NAMALWA (cell line): ENCODE results near the gene TMPRSS6.

Experiments
- DNase-seq: peaks from one replicate; pipeline ENCODE4 v3.0.0-alpha.2; 2015; ENCODE audit warnings: low spot score

The TMPRSS6 gene

DNA sequence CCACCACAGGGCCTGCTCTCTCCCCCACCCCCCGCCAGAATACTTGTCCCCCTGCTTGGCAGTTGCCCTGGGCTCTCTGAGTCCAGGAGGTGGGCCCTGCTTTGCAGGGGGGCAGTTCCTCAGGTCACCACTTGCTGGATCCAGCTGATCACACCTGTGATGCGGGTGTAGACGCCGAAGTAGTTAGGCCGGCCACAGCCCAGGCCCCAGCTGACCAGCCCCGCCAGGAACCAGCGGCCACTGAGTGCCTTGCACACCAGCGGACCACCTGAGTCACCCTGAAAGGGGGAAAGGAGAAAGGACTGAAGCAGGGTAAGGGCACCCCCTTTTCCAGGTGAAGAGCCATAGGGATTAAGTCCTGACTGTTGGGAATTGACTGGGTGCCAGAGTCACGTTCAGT lies 43.6 kb downstream of the TMPRSS6 start:
- no peak for DNase-seq

DNA sequence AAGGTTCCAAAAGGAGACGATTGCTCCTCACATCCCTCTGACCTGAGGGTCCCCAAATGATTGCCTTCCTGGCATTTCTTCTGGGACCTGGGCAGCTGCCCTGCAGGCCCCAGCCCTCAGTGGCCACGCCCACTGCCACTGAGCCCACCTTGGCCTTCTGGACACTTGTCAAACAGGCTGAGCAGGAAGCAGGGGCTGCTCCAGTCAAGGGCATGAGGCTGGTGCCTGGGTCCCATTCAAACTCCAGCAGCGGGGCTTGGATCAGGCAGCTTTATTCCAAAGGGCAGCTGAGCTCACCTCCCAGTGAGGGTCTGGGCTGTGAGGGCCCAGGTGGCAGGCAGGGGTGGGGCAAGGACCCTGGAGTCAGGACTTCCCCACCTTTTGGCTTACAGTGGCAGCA lies 44.3 kb downstream of the TMPRSS6 start:
- no peak for DNase-seq

DNA sequence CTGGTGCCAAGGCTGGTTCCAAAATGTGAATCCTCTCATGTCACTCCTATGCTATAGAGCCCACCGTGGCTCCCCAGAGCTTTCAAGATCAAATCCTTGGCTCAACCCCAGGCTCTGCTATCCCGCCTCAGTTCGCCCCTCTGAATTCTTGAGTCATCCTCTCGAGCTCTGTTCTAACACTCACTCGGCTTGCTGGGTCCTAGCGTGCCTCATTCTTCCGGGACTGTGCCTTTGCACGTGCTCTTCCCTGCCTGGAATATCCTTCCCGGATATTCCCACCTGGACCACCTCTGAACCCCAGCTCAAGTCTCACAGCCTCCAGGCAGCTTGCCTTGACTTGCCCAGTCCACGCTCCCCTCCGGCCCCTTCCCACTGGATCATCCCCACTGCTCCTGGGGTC lies 45.0 kb downstream of the TMPRSS6 start:
- no peak for DNase-seq

DNA sequence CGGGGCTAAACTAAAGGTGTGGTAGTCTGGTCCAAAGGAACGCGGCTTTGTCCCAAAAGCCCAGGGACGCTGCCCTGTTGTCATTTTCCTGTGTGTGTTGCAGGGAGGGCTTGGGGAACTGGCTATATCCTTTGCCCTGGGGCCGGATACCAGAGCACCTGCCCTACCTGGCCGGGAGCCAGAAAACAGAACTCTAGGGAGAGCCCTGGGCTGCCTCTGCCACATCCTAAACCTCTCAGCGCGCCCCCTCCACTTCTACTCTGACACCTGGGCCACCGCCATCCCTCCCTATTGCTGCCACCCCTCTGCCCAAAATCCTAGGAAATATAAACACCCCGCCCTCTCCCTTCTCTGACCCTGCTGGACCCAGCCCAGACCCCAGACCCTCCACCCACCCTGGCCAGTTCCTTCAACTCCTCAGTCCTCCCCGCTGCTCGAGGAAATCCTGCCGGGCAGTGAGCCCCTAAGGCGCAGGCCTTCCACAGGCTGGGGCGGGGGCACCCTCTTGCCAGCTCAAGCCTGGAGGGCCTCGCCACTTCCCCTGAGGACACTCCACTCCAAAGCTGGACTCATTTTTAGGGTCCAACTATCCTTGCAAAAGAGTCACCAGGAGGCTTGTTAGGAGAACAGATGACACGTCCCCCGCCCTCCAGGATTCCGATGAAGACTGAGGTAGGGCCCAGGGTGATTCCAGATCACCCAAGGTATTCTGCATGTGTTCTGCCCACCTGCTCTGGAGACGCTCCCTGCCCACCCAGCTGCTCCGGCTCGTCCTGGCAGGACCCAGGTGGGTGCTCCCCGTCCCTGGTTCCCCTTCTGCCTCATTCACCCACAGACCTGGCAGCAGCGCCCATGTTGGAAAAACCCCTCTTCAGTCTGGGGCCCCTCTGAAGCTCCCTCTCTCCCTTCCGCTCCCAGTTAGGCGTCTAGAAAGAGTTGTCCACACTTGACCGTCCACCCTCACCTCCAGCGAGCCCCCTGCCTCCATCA lies 45.8 kb downstream of the TMPRSS6 start:
- DNase-seq, result no peak

DNA sequence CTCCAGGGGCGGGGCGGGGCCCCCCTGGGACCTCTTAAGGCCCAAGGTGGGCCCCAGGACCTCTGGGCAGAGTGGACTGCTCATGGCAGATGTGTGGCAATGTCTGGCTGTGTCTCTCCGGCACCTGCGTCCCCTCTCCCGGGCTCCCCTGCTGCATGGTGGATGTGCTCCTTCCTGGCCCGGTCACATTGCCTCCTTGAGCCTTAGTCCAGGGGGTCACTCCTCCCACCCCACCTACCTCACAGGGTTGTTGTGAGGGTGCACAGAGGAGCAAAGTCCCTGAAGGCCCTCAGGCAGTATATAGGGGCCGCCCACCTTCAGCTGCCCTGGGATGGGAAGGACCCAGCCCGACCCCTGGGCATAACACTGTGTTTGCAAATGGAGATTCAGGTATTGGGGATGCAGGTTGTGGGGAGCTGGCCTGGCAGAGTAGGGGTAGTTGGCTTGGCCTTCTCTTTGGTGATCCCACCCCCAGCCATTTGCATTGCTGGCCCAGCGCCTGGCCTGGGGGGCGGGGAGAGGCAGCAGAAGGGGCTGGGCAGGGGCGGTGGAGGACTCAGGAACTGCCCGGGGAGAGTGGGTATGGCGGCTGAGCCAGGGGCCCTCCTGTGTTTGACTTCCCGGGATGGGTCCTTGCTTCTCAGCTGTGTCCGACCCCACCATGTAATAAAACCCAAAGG lies 46.7 kb downstream of the TMPRSS6 start:
- DNase-seq, result no peak

DNA sequence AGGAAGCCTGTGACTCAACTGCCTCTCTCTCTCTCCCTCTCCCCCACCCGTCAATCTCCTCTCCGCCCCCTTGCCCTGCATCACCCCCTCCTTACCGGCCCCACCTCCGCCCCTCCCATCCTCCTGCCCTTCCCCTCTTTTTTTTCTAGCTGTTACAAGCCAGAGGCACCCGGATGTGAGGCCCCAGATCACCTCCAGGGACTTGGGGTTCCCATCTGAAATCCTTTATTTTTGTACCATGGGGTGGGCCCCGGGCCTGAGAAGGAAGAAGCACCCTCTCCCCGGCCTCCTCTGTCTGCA lies 47.2 kb downstream of the TMPRSS6 start:
- no peak for DNase-seq

DNA sequence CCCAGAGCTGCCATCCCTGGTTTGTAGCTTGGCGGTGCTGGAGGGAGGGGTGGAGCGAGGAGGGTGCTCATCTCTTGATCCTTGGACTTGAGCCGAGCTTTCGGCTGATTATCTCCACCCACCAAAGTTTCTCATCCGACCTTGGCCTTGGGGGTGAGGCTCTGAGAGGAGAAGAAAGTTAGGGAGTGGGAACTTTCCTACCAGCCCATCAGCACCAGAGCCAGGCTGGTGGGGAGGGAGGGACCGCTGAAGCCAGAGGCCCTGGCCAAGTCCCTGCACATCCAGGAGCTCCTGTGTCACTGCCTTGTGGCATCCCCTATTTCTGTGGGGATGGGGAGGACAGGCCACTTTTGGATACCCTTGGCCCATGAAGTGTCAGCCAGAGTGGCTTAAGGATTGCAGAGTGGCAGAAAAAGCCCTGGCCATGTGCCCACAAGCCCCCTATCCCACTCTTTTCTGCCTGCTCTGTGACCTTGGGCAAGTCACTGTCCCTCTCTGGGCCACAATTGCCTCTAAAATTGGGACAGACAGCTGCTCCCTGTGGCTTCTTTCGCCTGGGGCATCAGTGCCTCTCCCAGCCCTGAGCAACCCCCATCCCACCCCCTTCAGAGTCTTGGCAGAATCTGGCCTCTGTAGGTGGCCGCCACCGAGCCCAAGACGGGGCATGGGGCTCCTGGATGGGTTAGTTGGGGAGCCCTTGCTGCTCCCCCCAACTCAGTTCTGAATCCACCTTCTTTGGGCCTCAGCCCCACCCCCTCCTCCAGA lies 47.7 kb downstream of the TMPRSS6 start:
- no peak for DNase-seq

DNA sequence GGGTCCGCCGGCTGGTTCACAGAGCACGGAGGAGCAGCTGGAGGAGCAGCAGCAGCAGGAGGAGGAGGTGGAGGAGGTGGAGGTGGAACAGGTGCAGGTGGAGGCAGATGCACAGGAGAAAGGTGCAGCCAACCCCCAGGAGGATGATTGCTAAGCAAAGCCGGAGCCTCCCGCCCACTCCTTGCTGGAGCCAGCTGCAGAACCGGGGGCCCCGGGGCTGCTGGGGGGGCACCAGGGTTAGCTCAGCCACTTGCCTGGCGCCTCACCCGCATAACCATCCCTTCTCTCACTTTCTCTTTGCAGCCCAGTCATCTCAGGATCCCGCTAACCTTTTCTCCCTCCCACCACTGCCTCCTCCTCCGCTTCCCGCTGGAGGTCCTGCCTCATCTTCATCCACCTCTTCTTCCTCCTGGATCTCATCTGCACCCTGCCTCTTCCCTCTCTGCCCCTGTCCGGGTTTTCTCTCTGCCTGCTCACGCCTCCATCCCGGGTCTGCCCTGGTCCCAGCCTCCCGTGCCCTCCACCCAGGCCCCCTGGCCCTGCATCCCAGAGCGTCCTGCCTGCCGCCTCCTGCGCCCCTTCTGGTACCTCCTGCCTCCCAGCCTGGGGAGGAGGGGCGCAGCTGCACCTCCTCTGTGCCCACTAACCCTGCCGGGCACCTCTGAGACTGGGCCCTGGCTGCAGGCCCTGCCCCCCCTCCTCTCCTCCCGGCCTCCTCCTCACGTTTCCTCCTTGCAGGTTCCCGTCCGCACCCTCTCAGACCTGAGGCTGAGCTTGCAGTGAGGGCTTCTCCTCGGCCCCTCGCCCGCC lies 48.5 kb downstream of the TMPRSS6 start:
- no peak for DNase-seq

DNA sequence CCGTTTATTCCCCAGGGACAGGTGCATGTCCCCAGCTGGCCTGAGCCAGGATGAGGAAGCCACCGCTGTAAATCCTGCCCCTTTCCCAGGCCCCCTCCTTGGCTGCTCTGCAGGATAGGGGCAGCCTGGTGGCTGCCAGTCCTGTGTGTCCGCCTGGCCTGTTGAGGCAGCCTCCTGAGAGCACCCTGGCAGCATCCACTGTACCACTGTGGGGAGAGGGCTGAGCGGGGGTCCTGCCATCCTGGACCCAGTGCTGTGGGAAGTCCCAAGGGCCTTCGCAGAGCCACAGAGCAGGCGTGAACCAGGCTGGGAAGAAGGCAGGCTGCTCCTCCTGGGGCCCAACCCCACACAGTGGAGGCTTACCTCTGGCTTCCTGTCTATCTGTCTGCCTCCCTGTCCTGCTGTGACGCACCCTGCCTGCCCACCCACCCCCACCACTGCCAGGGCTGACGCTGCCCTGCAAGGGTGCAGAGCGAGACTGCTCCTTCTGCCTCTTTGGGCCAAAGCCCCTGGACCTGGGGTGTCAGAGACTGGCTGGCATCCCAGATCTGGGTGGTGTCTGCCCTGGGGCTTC lies 49.5 kb downstream of the TMPRSS6 start:
- DNase-seq, result no peak

DNA sequence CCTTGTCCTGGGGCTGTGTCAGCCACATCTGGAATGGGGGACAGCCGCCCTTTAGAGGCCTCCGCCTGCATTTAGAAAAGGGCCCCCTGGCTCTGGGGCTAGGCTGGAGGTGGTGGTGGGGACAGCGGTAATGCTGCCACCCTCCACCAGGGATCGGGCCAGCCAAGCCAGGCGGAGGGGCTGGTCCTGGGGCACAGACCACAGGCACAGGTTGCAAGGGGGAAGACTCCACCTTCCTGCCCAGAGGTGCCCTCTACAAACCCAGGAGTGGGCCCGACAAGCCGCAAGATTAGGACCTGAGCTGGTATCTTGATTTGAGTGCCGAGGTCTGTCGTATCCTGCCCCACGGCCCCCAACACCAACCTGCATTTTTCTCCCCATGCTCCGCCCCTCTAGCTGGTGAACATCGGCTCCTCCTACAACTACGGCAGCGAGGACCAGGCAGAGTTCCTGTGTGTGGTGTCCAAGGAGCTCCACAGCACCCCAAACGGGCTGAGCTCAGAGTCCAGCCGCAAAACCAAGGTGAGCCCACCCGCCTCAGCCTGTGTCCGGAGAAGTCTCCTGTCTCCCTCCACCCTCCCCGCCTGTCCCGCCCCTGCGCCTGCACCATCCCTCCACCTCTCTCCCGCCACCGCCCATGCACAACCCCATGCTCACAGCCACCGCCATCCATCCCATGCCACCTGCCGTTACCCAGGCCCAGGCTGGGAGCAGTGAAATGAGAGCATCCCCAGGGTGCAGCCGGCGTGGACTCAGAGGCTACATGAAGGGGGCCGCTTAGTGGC lies 50.4 kb downstream of the TMPRSS6 start:
- no peak for DNase-seq

DNA sequence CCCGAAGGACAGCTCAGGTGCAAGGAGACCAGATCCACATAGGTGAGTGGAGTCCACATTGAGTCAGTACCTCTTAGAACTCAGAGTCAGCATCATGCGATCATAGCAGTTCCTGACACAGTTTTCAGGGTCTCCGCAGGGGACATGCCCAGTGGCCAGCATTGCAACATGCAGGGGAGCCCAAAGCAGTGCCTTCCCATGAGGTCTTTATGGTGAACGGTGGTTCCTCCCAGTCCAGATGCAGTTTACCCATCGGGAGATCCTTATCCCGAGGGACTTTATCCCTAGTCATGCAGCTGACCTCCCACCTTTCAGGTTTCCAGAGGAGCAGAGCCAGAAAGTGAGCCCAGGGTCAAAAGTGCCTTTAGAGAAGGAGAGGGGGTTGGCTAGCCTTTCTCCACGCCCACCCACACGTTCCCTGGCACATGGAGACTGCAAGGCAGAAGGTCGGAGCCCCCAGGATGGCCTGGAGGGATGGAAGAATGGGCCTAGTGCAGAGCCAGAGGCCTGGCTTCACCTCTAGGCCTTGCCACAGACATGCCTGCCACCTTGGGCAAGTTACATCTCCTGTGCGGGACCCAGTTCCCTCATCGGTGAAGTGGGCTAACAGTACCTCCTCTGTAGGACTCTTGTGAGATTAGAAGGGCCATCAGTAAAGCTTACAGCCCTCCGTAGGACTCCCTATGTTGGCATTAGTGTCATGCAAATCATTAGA lies 51.6 kb downstream of the TMPRSS6 start:
- DNase-seq, result no peak

DNA sequence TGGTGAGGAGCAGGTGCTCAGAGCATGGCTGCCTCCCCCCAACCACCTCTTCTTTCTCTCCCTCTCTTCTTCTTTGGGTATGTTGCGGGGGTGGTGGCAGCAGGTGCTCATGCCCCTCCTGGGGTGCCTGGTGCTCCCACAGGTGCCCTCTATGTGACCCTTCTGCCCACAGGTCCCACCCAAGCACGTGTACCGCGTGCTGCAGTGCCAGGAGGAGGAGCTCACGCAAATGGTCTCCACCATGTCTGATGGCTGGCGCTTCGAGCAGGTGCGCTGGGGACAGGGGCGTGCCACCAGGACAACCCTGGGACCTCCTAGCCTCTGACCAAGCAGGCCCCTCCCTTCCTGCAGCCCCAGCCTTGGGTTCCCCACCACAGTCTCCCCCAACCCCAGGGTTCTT lies 52.3 kb downstream of the TMPRSS6 start:
- no peak for DNase-seq

DNA sequence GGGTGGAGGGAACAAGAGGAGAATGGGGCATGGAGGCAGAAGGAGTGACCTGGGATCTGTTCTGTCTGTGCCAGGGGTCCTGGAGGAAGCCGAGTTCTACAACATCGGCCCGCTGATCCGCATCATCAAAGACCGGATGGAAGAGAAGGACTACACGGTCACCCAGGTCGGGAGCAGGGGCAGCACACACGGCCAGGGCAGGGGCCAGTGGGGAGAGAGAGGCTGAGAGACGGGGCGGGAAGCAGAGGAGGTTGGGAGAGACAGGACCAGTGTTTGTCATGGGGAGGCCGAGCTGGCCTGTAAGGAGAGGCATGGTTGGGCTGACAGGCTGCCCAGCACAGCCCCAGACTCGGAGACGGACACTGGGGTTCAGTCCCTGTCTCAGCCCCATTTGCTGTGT lies 53.3 kb downstream of the TMPRSS6 start:
- DNase-seq, result no peak

DNA sequence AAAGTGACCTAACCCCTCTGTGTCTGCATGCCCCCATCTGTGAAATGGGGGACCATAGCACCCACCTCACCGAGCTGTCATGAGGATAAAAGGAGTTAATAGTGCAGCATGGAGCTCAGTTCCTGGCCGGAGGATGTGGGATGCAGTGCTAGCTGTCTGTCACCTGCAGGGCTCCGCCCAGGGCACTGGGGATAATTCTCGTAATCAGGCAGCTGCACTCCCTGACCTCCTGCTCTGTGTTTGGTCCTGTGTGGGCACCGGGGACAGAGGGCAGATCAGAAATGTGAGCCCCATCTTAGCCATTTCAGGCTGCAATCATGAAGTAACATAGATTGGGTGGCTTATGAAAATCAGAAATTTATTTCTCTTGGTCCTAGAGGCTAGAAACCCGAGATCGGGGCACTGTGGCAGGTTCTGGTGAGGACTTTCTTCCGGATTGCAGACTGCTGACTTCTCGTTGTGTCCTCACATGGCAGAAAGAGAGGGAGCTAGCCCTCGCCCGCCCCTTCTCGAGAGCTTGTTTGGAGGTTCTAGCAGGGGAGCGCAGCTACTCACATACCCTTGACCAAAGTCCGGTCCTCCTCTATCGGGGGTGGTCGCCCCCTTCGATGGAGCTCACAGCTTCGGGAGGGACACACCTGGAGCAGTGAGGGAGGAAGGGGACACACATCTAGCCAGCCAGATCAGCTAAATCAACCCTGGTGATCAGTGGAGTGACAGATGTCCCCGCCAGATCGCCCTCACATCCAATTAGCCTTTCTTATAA lies 54.7 kb downstream of the TMPRSS6 start:
- no peak for DNase-seq

DNA sequence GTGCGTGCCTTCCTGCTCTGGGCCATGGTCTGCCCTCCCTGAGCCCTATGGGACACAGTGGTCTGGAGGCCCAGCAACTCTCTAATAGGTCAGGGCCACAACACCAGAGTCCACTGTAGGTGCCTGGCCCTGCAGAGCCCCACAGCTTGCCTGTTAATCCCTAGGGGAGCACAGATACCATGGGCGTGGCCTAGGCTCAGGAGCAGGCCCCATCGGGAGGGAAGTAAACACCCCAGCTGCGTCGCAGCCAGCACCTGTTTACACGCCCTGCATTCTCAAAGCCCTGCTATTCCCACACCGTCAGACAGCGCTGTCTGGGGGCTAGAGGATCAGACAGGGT lies 55.5 kb downstream of the TMPRSS6 start:
- peak; percentile 78 for DNase-seq

DNA sequence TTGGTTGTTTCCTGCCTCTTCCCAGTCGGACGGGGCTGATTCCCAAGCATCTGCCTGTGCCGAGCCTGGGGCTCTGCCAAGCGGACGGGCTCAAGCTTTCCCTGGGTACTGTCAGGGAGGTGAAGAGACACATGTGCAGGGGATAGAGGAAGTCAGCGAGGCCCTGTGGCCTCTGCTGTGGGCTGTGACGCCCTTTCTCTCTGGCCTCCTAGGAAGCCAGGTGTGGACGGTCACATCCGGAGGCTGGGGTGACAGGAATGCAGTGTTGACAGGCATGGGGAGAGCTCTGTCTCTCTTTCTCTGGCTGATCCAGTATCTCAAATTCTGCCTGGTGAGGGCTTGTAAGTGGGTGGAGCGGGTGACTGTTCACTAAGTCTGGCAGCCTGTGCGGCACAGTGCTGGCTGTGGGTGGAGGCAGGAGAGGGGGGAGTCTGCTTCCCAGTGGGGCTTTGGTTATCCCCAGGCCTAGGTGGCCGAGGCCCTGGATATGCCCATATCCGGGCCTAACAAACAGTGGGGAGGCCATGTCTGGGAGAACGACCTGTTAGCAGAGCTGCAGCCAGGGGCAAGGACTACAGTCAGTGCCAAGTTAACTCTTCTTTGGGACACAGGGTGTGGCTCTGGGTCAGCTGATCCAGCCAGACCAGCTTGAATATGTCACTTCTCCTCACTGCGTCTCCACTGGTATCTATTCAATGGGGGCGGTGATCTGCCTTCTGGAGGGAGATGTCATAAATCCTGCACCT lies 56.0 kb downstream of the TMPRSS6 start:
- DNase-seq, result peak; percentile 57

DNA sequence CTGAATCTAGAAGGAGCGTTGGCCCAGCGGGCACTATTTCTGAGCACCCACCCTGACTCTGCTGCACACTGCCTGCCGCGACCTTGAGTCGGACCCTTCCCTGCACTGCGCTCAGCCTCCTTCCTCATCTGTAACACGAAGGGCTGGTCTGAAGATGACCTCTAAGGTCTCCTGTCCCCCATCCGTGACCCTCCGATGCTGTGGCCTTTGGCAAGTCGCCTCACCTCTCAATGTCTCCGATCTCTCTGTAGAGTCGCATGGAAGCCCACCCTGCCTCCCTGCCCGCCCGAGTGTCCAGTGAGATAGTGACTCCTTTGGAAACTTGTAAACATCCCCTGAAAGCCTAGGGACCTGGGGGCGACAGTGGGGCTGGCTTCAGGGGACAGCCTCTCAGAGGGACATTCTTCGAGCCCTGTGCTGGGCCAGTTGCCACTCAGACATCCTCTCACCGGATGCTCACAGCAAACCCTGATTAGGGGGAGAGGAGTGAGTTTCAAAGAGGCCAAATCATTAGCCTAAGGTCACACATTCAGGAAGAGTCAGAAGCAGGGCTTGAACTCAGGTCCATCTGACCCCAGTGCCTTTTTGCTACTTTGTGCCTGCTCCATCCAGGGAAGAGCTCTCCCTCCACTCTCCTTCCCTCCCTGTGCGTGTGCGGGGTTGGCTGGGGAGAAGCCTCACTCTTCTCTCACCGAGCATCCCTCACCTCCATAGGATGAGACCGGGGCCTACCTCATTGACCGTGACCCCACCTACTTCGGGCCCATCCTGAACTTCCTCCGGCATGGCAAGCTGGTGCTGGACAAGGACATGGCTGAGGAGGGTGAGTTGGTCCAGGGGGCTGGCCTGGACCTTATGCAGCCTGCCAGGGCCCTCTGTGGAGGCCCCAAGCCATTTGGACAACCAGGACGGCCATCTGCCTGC lies 56.9 kb downstream of the TMPRSS6 start:
- DNase-seq, result no peak
